Neutrophil (primary cell): ENCODE data around the gene SNAP47.

ENCODE experiments used
- H3K27ac ChIP-seq: fragments of 200-600 bp; sonication (generic); 2 replicates; pipeline ENCODE4 v1.5.1; 2016; ENCODE audit warnings: mild to moderate bottlenecking, moderate library complexity
- H3K27me3 ChIP-seq: fragments of 200-600 bp; sonication (generic); 2 replicates; pipeline ENCODE4 v1.6.0; 2016; ENCODE audit warnings: mild to moderate bottlenecking
- H3K36me3 ChIP-seq: fragments of 200-600 bp; sonication (generic); 2 replicates; pipeline ENCODE4 v1.5.1; 2017
- H3K4me1 ChIP-seq, 2 experiments: fragments of 200-600 bp in 1 of 2; sonication (generic) in 1 of 2; 1 replicate in 1 of 2; 2 replicates in 1 of 2; pipeline versions ENCODE4 v1.5.1 to v1.6.1; 2013 to 2016; ENCODE audit warnings: low read depth in 1 of 2, low read length in 1 of 2, mild to moderate bottlenecking in 1 of 2, moderate library complexity in 1 of 2; ENCODE audit not compliant: control insufficient read depth in 1 of 2, insufficient read depth in 1 of 2
- H3K4me3 ChIP-seq, 2 experiments: fragments of 200-600 bp in 1 of 2; sonication (generic) in 1 of 2; 1 replicate in 1 of 2; 2 replicates in 1 of 2; pipeline ENCODE4 v1.5.1; 2013 to 2016; ENCODE audit warnings: low read depth in 1 of 2, low read length in 1 of 2, mild to moderate bottlenecking in 1 of 2, moderate library complexity in 1 of 2
- H3K9me3 ChIP-seq: fragments of 200-600 bp; sonication (generic); 2 replicates; pipeline ENCODE4 v1.5.1; 2016
- CTCF ChIP-seq: fragments of 200-600 bp; sonication (generic); IDR thresholded peaks from 2 replicates; pipeline ENCODE4 v1.5.1; 2016; ENCODE audit warnings: antibody characterized with exemption

The SNAP47 gene

GRCh38 chr1:227773558-227773957, 38.3 kb downstream of the SNAP47 start:
- no peak for TF ChIP-seq CTCF

GRCh38 chr1:227774051-227774731, 39.0 kb downstream of the SNAP47 start:
- Histone ChIP-seq H3K27me3 (no peaks in the 10 kb centered on the region), H3K4me3 (no peak overlapping the region), H3K36me3 (peaks cover 23% of the 10 kb centered on the region), H3K9me3 (no peaks in the 10 kb centered on the region), H3K27ac (no peak overlapping the region), H3K4me1 (no peaks in the 10 kb centered on the region)
- no peak for TF ChIP-seq CTCF

More at GRCh38 chr1:227773558-227773957, 38.3 kb downstream of the SNAP47 start:
- Histone ChIP-seq H3K4me3 (no peak overlapping the region), H3K4me1 (no peaks in the 10 kb centered on the region), H3K27me3 (no peaks in the 10 kb centered on the region), H3K36me3 (peaks cover 30% of the 10 kb centered on the region), H3K27ac (no peak overlapping the region), H3K9me3 (no peaks in the 10 kb centered on the region)

- Histone ChIP-seq H3K27me3 (no peaks in the 10 kb centered on the region), H3K4me3 (no peak overlapping the region), H3K36me3 (peaks cover 17% of the 10 kb centered on the region), H3K4me1 (no peaks in the 10 kb centered on the region), H3K9me3 (no peaks in the 10 kb centered on the region), H3K27ac (no peak overlapping the region)
- TF ChIP-seq CTCF: no peak
Measured at GRCh38 chr1:227774821-227775661, 39.8 kb downstream of the SNAP47 start.

- Histone ChIP-seq H3K4me3 (no peak overlapping the region), H3K27ac (no peak overlapping the region), H3K4me1 (no peaks in the 10 kb centered on the region), H3K9me3 (no peaks in the 10 kb centered on the region), H3K36me3 (peaks cover 15% of the 10 kb centered on the region), H3K27me3 (no peaks in the 10 kb centered on the region)
- no peak for TF ChIP-seq CTCF
Measured at GRCh38 chr1:227775841-227776240, 40.6 kb downstream of the SNAP47 start.

GRCh38 chr1:227776331-227776771, 41.1 kb downstream of the SNAP47 start:
- no peak overlapping the region for H3K4me3 ChIP-seq
- peaks cover 15% of the 10 kb centered on the region for H3K36me3 ChIP-seq
- H3K9me3 ChIP-seq: no peaks in the 10 kb centered on the region
- H3K27me3 ChIP-seq: no peaks in the 10 kb centered on the region
- no peaks in the 10 kb centered on the region for H3K4me1 ChIP-seq
- no peak overlapping the region for H3K27ac ChIP-seq
- no peak for TF ChIP-seq CTCF
